GM19397 (cell line): ENCODE data around the gene PPP1R8.
"Not testable (repeated sequence)": the region's sequence is repeated elsewhere in the genome, so short reads cannot be mapped to it uniquely, and the experiment has no call there.

Source experiments
- ATAC-seq: cut with Tn5 transposase; IDR thresholded peaks from one replicate; pipeline ENCODE4 v1.9.1; 2021; ENCODE audit warnings: mild to moderate bottlenecking, moderate library complexity; ENCODE audit not compliant: unreplicated experiment

The PPP1R8 gene

GRCh38 chr1:27830621-27831440 is at the start of gene PPP1R8:
PPP1R8 (plus strand) TSS chr1:27830782; CDS start chr1:27830836, 54 bp downstream.
- ATAC-seq = peak; percentile 96

GRCh38 chr1:27782950-27783349 is 47.6 kb upstream of the PPP1R8 start:
- ATAC-seq = no peak

DNA sequence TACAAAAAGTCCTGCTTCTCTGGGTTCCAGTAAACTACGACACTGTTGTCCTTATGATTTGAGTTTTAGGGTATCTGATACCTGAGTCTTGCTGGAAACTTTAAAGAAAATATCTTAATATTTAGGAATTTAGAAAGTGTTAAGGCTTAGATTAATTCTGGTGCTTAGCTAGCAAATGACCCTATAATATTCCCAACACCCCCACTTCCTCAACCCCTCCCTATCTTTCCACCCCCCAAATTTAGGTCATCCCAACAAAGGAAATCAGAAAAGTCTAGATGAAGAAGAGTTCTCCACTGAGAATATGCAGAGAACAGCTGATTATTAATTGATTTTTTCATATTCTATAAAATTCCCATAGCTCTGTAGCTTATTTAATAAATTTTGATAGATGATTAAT is 45.9 kb upstream of the PPP1R8 start:
- no peak for ATAC-seq

GRCh38 chr1:27785781-27786455 is 44.7 kb upstream of the PPP1R8 start:
- ATAC-seq = no peak

DNA sequence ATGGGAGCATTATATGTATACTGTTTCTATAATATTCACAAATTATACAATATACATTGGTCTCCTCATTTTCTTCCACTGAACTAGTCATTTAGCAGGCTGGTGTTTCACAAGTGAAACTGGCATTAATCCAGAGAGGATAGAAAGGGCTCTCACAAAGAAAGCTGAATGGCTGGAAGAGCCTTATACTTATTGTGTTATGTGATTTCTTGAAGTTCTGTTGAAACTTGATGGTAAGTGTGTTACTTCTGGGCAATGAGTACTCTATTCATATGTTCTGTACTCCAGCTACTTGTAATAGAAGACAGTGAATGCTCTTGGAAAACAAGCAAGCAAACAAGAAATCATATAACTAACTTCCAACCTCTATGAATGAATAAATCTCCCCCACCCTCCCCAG is 42.7 kb upstream of the PPP1R8 start:
- ATAC-seq = no peak

DNA sequence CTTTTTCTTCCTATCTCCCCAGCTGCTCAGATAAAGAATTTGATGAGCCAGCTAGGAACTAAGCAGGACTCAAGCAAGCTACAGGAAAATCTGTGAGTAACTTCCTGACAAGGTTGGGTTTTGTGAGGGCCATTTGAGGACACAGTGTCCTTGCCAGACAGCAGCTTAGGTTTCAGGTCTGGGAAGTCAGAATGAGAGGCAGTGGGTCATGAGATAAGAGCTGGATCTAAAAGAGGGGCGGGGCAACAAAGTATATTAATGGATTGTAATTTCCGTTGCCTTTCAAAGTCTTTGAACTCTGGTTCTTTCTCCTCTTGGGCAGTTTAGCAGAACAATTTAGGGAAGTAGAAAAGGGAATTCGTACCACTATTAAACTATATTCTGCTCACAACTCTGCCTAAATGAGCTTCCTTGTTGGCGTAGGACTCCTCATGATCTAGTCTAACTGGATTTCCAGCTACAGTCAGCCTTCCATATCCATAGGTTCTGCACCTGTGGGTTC is 41.0 kb upstream of the PPP1R8 start:
- no peak for ATAC-seq

DNA sequence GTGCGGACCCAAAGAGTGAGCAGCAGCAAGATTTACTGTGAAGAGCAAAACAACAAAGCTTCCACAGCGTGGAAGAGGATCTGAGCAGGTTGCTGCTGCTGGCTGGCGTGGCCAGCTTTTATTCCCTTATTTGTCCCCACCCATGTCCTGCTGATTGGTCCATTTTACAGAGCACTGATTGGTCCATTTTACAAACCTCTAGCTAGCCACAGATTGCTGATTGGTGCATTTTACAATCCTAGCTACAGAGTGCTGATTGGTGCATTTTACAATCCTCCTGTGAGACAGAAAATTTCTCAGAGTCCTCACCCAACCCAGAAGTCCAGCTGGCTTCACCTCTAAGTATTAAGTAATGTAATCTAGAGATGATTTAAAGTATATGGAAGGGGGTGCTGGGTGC is 40.3 kb upstream of the PPP1R8 start:
- ATAC-seq = not testable (repeated sequence)

DNA sequence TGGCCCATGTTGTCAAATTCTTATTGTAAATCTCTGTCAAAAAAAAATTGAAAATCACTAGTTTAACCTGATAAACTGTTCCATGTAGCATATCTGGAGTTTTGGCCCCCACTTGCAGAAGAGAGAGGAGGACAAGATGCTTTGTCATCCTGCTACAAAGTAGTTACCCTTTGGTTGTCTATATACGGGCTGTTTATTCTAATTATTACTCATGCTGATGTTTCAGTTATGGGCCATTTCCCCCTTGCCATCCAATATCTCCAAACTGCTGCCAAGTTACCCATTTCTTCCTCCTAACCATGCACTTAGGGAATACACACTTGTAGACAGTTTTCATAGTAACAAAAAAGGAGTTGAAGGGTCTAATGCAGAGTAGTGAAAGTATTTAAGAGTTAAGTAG is 35.0 kb upstream of the PPP1R8 start:
- no peak for ATAC-seq

- no peak for ATAC-seq
These were observed 25.8 kb upstream of the PPP1R8 start for GRCh38 chr1:27804791-27805190.

GRCh38 chr1:27806758-27807157 is 23.8 kb upstream of the PPP1R8 start:
- no peak for ATAC-seq

- no peak for ATAC-seq
These were observed 23.2 kb upstream of the PPP1R8 start for GRCh38 chr1:27807385-27807784.

- not testable (repeated sequence) for ATAC-seq
These were observed 22.5 kb upstream of the PPP1R8 start for GRCh38 chr1:27808131-27808530.

GRCh38 chr1:27809883-27810282 is 20.7 kb upstream of the PPP1R8 start:
- ATAC-seq = no peak

- ATAC-seq = no peak
These were observed 18.7 kb upstream of the PPP1R8 start for GRCh38 chr1:27811741-27812500.

- no peak for ATAC-seq
These were observed 13.5 kb upstream of the PPP1R8 start for GRCh38 chr1:27816921-27817630.

- no peak for ATAC-seq
These were observed 8.7 kb upstream of the PPP1R8 start for GRCh38 chr1:27821761-27822315.

DNA sequence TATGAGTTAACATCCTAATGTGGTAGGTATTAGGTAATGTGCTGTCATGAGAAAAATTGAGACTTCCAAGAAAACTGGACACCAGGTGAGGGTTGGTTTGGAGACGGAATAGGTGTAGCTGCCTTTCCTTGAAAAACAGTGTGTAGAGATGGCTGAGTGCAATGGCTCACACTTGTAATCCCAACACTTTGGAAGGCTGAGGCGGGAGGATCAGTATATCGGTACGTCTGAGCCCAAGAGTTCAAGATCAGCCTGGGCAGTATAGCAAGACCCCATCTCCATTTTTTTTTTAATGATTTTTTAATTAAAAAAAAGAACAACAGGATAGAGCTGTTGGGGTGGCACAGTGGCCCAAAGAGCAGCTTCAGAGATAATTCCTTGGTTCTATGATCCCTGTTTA is 6.8 kb upstream of the PPP1R8 start:
- no peak for ATAC-seq

DNA sequence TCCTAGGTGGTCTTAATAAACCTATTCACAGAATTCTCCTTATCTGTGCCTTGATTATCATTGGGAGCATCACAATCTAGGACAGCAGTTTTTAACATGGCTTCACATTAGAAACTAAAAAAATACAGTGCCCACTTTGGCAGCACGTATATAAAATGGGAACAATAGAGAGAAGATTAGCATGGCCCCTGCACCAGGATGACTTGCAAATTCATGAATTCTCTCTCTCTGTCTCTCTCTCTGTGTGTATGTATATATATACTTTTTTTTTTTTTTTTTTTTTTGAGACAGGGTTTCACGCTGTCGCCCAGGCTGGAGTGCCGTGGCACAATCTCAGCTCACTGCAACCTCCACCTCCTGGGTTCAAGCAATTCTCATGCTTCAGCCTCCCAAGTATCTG is 6.2 kb upstream of the PPP1R8 start:
- ATAC-seq = no peak

DNA sequence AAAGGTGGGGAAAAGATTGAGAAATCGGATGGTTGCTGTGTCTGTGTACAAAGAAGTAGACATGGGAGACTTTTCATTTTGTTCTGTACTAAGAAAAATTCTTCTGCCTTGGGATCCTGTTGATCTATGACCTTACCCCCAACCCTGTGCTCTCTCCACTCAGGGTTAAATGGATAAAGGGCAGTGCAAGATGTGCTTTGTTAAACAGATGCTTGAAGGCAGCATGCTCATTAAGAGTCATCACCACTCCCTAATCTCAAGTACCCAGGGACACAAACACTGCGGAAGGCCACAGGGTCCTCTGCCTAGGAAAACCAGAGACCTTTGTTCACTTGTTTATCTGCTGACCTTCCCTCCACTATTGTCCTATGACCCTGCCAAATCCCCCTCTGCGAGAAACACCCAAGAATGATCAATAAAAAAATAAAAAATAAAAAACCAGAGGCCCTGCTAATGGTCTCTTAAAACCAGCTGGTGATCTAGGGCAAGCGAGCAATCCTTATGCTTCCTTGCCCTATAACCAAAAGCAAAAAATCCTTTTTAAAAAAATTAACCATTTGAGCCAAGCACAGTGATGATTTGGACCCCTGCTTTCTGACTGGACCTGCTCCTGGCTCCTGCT is 1.1 kb upstream of the PPP1R8 start:
- not testable (repeated sequence) for ATAC-seq
